Measurements from ENCODE around the gene SPATA32.
"Not testable (repeated sequence)": the region's sequence is repeated elsewhere in the genome, so short reads cannot be mapped to it uniquely, and the experiment has no call there.

Gene SPATA32, protein sequence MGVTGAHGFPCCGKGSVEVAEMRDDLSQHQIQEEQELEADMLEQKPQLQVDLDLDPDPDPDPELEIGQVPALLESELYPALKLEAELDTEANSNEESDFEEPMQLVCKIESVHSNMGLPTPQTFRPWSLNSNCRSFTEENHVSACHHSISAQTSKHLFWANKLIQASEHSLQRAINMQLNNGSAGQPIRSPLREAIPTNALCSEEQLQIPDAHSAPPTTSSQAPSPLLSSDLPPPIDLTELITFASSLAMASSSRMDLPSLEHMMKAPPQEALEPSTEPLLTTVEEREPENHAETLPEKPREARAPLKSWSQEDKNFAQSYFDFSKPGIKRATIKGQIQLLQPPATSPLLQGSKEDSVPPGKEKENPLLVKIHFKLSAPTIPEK

DNA sequence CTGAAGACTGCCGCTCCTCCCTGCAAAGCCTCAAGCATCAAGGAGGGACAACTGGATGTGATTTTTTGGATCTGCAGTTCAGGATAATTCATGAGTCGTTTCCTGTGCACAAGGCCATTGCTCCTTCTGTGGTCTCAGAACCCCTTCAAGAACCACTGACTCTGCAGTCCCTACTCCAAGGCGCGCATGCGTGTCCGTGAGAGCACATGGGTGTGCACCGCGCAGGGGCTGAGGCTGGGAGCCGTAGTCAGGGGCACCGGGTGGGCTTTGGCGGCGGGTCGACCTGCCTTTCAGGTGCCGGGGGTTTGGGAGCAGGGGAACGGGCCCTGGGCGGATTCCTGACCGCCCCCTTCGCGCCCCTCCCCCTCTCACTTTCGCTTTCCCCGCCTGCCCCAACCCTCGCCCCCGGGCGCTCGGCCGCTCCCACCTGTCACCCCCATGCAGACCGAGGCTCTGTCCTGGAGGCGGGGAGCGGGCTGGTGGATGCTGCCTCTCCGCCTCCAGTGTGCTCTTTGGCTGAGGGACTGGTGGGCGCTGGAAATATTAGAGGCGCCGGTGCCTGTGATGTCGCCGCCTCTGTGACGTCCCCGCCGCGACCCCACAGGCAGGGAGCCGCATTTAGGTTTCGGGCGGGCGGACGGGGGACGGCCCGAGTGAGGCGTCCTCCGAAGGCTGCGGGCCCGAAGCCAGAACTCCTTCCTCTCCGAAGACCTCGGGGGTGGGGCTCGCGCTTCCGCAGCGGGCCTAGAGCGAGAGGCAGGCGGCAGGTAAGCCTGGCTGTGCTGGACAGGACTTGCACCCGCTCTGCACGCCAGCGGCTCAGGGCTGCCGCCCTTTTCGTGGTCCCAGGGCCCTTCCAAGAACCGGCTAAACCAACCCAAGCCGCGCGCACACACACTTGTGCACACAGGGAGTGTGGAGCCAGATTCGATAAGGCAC lies at the start of gene SPATA32:
TSS of gene SPATA32 (minus strand) at position 518 of the 939 bp plus-strand sequence. CDS start at position 440, 78 bp downstream.
- TF ChIP-seq ZNF274 (IDR thresholded peaks at IDR 0.05; ENCODE audit: low read depth, low read length): no peak
- H3K4me3 ChIP-seq (ENCODE audit: low read length): peak within 1 kb of the TSS; percentile 10; the same call in 1 of the 2 replicates

- H3K4me3 ChIP-seq (ENCODE audit: low read length): peak overlapping the region; percentile 28; the same call in 1 of the 2 replicates
- no peak for TF ChIP-seq ZNF274 (IDR thresholded peaks at IDR 0.05; ENCODE audit: low read depth, low read length)
These were observed 49.5 kb upstream of the SPATA32 start for GRCh38 chr17:45311401-45311759.

- H3K4me3 ChIP-seq (ENCODE audit: low read length): peak overlapping the region; percentile 28; the same call in 1 of the 2 replicates
These were observed 48.8 kb upstream of the SPATA32 start for GRCh38 chr17:45310380-45311324.

DNA sequence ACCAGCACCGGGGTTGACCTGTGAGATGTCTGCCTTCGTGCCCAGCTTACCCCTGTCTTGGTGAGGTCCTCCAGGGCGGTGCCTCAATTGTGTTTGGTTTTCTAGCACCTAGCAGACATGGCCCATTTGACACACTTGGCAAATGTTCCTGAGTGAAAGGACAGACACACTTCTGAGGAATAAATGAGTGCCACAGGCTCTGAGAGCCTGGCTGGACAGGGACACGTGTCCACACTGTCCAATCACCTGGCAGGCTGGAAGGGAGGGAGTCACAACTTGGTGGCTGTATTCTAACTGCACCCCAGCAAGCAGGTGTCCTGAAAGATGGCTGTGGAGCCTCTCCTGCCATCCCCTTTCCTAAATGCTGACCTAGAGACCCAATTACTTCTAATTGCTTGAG lies 47.5 kb upstream of the SPATA32 start:
- TF ChIP-seq ZNF274 (IDR thresholded peaks at IDR 0.05; ENCODE audit: low read depth, low read length): no peak
- no peak overlapping the region for H3K4me3 ChIP-seq (ENCODE audit: low read length)

More at GRCh38 chr17:45310380-45311324, 48.8 kb upstream of the SPATA32 start:
- TF ChIP-seq ZNF274 (IDR thresholded peaks at IDR 0.05; ENCODE audit: low read depth, low read length): no peak

- H3K4me3 ChIP-seq (ENCODE audit: low read length): no peak overlapping the region
- no peak for TF ChIP-seq ZNF274 (IDR thresholded peaks at IDR 0.05; ENCODE audit: low read depth, low read length)
These were observed 46.9 kb upstream of the SPATA32 start for GRCh38 chr17:45308840-45309239.

GRCh38 chr17:45308016-45308365 lies 46.1 kb upstream of the SPATA32 start:
- TF ChIP-seq ZNF274 (IDR thresholded peaks at IDR 0.05; ENCODE audit: low read depth, low read length): no peak
- H3K4me3 ChIP-seq (ENCODE audit: low read length): peak overlapping the region; percentile 0; the same call in 1 of the 2 replicates

DNA sequence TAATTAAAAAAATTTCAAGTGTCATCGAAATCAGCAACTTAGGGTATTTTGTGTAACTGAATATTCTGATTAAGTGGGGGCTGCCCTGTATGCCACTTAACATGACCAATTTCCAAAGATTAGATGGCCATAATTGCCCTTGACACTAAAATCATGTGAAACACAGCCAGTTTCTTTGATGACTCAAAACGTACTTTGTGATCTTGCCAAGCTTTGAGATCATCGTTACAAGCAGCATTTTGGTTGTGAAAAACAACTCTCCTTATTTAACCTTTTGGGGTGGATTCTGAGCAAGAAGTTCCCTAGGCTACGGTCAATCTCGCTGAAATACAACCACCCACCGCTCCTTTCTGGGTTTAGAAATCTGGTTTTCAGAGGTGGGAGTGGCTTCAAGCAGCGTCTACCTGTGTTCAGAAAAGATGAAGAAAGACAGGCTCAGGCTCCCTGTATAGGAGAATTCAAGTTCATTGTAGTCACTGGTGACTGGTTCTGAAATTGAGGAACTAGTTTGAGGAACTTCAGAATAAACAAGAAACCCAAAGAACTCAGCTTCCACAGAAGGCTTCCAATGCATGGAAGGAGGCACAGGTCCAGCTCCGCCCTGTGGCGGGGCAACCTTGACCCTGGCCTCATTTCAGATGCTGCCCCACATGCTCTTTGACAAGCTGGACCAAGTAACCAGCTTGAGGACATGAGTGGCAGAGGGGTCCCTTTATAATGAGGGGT lies 45.6 kb upstream of the SPATA32 start:
- H3K4me3 ChIP-seq (ENCODE audit: low read length): peak overlapping the region; percentile 0; the same call in 1 of the 2 replicates
- TF ChIP-seq ZNF274 (IDR thresholded peaks at IDR 0.05; ENCODE audit: low read depth, low read length): no peak

- no peak for TF ChIP-seq ZNF274 (IDR thresholded peaks at IDR 0.05; ENCODE audit: low read depth, low read length)
- no peak overlapping the region for H3K4me3 ChIP-seq (ENCODE audit: low read length)
These were observed 44.7 kb upstream of the SPATA32 start for GRCh38 chr17:45306623-45307022.

DNA sequence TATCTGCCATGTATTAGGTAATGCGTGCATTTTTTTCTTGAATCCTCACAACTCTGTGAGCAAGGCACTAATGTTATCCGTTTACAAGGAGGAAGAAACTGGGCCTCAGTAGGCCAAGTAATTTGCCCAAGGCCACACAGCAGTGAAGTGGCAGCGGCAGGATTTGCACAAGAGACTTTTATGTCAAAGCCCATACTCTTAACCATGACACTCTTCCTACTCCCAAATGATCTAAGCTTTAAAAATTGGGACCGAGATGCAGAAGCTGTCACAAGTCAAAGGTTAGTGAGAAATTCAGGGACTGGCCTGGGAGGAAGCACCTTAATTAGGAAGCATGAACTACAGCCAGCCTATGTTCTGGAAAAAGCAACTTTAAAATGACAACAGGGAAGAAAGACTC lies 44.2 kb upstream of the SPATA32 start:
- TF ChIP-seq ZNF274 (IDR thresholded peaks at IDR 0.05; ENCODE audit: low read depth, low read length): no peak
- no peak overlapping the region for H3K4me3 ChIP-seq (ENCODE audit: low read length)

GRCh38 chr17:45305530-45306087 lies 43.7 kb upstream of the SPATA32 start:
- no peak overlapping the region for H3K4me3 ChIP-seq (ENCODE audit: low read length)
- no peak for TF ChIP-seq ZNF274 (IDR thresholded peaks at IDR 0.05; ENCODE audit: low read depth, low read length)

- TF ChIP-seq ZNF274 (IDR thresholded peaks at IDR 0.05; ENCODE audit: low read depth, low read length): no peak
- peak overlapping the region; percentile 18; the same call in 1 of the 2 replicates for H3K4me3 ChIP-seq (ENCODE audit: low read length)
These were observed 40.8 kb upstream of the SPATA32 start for GRCh38 chr17:45302649-45303173.

GRCh38 chr17:45302220-45302619 lies 40.3 kb upstream of the SPATA32 start:
- H3K4me3 ChIP-seq (ENCODE audit: low read length): not testable (repeated sequence)
